ENCODE data around the gene ABCA6.

Gene ABCA6

GRCh38 chr17:69122065-69122464, 19.6 kb downstream of the ABCA6 start:
- in situ Hi-C loops (cut with MboI; ENCODE audit: low pct_unique_long_range_greater_than_20kb, low sequenced_read_pairs, unreplicated experiment), result no loop called here
- TF ChIP-seq, protein P1, sequence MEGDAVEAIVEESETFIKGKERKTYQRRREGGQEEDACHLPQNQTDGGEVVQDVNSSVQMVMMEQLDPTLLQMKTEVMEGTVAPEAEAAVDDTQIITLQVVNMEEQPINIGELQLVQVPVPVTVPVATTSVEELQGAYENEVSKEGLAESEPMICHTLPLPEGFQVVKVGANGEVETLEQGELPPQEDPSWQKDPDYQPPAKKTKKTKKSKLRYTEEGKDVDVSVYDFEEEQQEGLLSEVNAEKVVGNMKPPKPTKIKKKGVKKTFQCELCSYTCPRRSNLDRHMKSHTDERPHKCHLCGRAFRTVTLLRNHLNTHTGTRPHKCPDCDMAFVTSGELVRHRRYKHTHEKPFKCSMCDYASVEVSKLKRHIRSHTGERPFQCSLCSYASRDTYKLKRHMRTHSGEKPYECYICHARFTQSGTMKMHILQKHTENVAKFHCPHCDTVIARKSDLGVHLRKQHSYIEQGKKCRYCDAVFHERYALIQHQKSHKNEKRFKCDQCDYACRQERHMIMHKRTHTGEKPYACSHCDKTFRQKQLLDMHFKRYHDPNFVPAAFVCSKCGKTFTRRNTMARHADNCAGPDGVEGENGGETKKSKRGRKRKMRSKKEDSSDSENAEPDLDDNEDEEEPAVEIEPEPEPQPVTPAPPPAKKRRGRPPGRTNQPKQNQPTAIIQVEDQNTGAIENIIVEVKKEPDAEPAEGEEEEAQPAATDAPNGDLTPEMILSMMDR (IDR thresholded peaks at IDR 0.05; ENCODE audit: extremely low read depth, insufficient read depth, missing control alignments), result no peak

DNA sequence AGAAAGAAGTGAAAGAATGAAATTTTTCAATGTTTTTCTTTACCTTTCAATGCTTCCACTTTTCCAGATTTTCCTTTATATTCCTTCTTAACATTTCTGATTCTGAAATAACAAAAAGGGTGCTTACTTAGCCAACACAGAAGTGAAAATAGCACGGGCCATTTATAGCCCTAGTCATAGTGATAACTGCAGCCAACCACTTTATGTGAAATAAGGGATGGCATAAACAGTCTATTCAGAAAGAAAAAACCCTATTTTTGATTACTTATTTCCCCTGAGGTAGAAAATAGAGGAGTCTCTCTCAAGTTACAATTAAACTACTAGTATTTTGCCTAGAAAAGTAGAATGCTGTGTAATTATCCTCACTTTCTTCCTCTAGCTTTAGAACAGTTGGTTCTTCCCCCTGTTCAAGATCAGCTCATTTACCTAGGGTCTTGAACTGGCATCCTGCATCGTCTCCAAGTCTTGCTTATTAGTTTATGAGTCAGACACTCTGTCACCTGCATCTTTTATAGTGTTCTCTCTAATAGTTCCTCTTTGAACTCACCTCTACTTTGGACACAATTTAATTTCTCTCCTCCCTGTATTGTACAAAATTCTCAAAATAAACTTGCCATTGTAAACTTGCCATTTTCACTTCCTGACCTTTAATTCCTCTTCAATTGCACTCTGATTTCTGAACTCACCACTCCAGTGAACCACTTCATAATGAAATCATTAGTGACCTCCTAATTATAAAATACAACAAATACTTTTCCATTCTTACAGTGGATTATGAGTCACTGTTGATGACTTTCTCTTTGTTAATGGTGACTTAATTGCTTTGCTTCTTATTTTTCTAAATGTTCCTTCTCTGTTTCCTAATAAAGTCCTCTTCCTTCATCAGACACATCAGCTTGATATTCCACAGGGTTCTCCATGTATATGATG, 23.6 kb downstream of the ABCA6 start:
- DNase-seq (ENCODE audit: low spot score), result peak; percentile 4
- TF ChIP-seq, protein P1 (IDR thresholded peaks at IDR 0.05; ENCODE audit: extremely low read depth, insufficient read depth, missing control alignments), result no peak
- in situ Hi-C loops (cut with MboI; ENCODE audit: low pct_unique_long_range_greater_than_20kb, low sequenced_read_pairs, unreplicated experiment), result no loop called here

More at GRCh38 chr17:69122065-69122464, 19.6 kb downstream of the ABCA6 start:
- no peak for DNase-seq (ENCODE audit: low spot score)

DNA sequence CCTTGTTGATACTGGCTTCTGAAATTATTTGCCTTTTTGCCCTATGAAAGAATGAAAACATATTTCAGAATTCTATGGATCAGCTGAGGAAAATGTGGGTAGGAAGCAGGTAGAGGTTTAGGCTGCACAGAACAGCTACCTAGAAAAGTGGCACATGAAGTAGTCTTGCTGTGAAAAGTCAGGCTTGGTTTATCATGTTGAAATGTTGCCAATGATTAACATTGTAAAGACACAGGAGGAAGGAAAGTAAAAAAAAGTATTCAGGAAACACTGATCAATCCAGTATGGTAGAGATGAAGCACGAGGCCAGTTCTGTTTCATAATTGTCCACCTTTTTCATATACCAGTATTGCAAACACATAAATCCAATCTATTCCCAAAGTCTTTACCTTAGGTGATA, 29.9 kb downstream of the ABCA6 start:
- TF ChIP-seq, protein P1 (IDR thresholded peaks at IDR 0.05; ENCODE audit: extremely low read depth, insufficient read depth, missing control alignments), result no peak
- DNase-seq (ENCODE audit: low spot score), result no peak
- in situ Hi-C loops (cut with MboI; ENCODE audit: low pct_unique_long_range_greater_than_20kb, low sequenced_read_pairs, unreplicated experiment), result no loop called here

DNA sequence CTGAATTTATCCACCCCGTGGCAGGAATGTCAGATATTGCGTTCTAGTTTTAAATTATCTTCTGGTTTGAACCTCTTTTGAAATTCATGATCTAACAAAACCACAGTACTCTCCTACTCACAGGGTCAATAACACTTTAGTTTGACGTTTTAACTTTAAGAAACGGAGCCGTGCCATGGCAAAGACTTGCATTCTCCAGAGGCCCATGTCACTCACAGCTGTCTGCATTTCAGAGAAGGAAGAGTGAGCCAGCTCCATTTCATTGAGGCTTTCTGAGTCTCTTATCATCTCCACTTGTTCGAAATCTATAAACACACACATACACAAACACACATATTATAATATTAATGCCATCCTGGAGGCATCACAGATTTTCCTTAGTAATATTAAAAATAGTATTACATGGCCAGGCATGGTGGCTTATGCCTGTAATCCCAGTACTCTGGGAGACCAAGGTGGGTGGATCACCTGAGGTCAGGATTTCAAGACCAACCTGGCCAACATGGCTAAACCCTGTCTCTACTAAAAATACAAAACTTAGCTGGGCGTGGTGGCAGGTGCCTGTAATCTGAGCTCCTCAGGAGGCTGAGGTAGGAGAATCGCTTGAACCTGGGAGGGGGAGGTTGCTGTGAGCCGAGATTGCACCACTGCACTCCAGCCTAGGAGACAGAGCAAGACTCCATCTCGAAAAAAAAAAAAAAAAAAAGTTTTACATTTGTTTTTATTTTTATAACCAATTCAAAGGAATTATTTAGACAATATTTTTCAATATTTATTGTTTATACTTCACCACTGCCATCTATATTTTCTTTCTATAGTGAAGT, 35.6 kb downstream of the ABCA6 start:
- in situ Hi-C loops (cut with MboI; ENCODE audit: low pct_unique_long_range_greater_than_20kb, low sequenced_read_pairs, unreplicated experiment), result no loop called here
- TF ChIP-seq, protein P1 (IDR thresholded peaks at IDR 0.05; ENCODE audit: extremely low read depth, insufficient read depth, missing control alignments), result no peak
- no peak for DNase-seq (ENCODE audit: low spot score)

GRCh38 chr17:69103557-69104233, 38.0 kb downstream of the ABCA6 start:
- in situ Hi-C loops (cut with MboI; ENCODE audit: low pct_unique_long_range_greater_than_20kb, low sequenced_read_pairs, unreplicated experiment), result no loop called here
- no peak for DNase-seq (ENCODE audit: low spot score)
- TF ChIP-seq, protein P1 (IDR thresholded peaks at IDR 0.05; ENCODE audit: extremely low read depth, insufficient read depth, missing control alignments), result no peak

- DNase-seq (ENCODE audit: low spot score), result no peak
- in situ Hi-C loops (cut with MboI; ENCODE audit: low pct_unique_long_range_greater_than_20kb, low sequenced_read_pairs, unreplicated experiment), result no loop called here
- TF ChIP-seq, protein P1 (IDR thresholded peaks at IDR 0.05; ENCODE audit: extremely low read depth, insufficient read depth, missing control alignments), result no peak
Observed at GRCh38 chr17:69098625-69099024, 43.1 kb downstream of the ABCA6 start.

Data from GM13977 (cell line).